PC-3 (cell line): ENCODE results near the gene WHRN.

Experiments
- EZH2 ChIP-seq: fragments of 300-600 bp; sonication (generic); IDR thresholded peaks from one replicate; pipeline ENCODE4 v1.6.1; 2017; ENCODE audit warnings: antibody characterized with exemption, mild to moderate bottlenecking, low read length; ENCODE audit not compliant: unreplicated experiment
- TF ChIP-seq, protein P1 (sequence below): fragments of 300-600 bp; sonication (generic); conservative IDR thresholded peaks from 2 replicates; pipeline ENCODE4 v1.5.1; 2017; ENCODE audit warnings: antibody characterized with exemption, low read depth, mild to moderate bottlenecking, low read length

DNA sequence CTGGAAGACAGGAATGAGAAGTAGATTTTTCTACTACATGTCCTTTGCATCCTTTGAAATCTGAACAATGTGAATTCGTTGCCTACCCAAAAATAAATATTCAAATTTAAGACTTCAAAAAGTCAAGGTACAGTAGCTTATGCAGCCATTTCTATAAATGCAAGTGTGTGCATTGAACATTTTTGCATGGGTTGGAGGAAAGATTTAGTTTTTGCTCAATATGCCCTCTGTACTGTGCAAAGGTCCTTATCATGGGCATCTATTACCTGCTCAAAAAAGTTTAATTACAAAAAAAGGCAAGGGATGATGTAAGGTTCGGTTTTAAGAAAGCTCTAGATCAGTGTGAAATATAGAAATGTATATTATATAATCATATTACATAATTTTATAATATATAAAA, 140.1 kb downstream of the WHRN start:
- no peak for TF ChIP-seq EZH2
- TF ChIP-seq, protein P1, sequence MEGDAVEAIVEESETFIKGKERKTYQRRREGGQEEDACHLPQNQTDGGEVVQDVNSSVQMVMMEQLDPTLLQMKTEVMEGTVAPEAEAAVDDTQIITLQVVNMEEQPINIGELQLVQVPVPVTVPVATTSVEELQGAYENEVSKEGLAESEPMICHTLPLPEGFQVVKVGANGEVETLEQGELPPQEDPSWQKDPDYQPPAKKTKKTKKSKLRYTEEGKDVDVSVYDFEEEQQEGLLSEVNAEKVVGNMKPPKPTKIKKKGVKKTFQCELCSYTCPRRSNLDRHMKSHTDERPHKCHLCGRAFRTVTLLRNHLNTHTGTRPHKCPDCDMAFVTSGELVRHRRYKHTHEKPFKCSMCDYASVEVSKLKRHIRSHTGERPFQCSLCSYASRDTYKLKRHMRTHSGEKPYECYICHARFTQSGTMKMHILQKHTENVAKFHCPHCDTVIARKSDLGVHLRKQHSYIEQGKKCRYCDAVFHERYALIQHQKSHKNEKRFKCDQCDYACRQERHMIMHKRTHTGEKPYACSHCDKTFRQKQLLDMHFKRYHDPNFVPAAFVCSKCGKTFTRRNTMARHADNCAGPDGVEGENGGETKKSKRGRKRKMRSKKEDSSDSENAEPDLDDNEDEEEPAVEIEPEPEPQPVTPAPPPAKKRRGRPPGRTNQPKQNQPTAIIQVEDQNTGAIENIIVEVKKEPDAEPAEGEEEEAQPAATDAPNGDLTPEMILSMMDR = no peak
